DMS114 treated with DMSO at 0.1 percent for 48 hours (cell line): ENCODE measurements around the gene LRRC40.

Experiments used
- DNase-seq: peaks from one replicate; lab custom pipeline; 2025; ENCODE audit not compliant: unreplicated experiment; lab: John Stamatoyannopoulos, UW

Gene LRRC40

DNA sequence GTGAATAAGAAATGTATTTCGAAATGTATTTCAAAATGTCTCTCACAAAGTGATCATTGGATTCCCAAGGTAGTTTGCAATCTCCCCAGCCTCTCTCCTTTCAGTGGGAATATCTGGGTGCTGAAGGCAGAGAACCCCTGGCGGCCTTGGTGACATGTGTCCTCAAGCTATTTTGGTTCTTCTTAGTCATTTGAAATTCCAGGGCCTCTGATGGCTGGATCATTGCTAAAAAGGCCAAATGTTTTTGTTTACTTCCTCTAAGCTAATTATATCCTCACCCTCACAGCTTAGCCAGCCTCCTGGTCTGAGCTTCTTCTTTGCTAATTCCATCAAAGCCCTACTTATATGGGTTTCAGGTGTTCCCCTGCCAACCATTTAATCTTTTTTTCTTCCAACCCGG is 71.2 kb downstream of the LRRC40 start:
- DNase-seq, result no peak

DNA sequence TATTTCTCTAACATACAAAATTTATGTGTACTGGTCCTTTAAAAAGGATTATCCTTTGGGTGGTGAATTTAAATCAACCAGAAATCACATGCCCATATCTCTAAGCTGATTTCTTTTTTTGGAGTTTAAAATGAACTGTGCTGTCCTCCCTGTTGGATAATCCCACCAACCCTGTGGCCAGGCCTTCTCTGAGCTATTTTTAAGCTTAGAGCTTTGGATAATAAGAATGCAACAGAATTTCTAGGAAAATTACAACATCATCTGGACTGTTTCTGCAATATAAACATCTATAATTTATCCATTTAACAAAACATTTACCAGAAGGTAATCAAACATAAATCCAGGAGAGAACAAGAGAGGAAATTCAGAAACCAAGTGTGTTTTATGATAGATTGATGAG is 88.3 kb downstream of the LRRC40 start:
- no peak for DNase-seq

DNA sequence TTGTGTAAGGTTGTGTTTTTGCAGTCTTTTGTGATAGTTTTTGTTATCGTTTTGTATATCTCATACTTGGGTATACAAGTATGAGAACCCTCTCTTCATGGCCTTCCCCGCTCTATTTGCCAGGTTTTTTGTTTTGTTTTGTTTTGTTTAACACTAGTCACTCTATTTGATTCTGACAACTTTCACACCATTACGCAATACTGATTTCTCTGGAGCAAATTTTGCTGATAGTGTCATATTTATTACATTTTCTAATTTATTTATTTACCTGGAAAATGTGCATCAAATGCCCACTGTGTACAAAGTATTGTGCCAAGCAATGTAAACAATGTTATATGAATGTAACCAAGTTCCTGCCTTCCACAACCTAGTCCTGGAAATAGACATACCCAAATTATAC is 90.1 kb downstream of the LRRC40 start:
- no peak for DNase-seq

DNA sequence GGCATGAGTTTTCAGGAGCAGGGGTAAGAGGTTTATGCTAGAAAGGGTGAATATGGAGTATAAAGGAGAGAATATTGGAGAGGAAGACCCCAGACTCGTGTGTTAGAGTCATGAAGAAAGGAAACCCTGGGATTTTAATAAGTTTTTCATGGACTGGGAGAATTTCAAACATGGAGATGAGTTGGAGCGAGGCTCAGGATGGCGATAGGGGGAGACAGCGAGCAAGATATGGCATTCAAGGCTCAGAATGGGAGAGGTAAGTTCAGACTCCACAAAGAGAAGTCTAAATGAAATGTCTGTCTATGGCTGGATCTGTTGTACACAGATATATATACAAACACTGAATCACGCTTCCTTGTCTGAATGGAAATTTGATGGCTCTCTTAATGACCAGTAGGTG is 92.5 kb downstream of the LRRC40 start:
- DNase-seq, result no peak

DNA sequence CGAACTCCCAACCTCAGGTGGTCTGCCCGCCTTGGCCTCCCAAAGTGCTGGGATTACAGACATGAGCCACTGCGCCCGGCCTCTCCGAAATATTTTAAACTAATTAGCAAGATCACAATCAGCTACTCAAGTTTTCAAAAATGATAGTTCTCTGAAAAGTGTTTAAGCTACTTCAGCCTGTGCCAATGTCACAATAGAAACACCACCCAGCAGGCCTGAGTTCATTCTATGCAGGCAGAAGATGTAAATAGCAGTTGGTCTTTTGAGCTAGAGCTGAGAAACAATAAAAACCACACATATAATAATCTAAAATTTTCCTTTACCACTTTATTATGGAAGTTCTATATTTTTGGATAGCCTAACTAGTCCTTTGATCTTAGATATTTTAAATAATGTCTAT is 96.1 kb downstream of the LRRC40 start:
- no peak for DNase-seq

DNA sequence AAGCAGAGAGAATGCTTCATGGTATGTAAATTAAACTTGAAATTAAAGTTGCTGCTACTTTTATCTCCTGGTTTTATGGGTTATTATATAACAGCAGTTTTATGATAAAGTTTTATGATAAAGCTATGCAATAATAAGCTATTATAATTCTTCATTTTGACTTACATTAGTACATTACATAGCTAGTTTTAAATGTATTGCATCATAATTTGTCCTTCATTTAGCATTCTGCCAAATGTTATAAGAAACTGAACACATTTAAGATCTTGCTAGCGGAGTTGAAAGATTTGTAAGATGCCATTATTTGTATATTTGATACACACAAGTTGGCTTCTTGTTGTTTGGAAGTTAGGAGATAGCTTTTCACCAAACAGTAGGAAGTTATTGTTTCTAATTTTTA is 101.6 kb downstream of the LRRC40 start:
- no peak for DNase-seq

DNA sequence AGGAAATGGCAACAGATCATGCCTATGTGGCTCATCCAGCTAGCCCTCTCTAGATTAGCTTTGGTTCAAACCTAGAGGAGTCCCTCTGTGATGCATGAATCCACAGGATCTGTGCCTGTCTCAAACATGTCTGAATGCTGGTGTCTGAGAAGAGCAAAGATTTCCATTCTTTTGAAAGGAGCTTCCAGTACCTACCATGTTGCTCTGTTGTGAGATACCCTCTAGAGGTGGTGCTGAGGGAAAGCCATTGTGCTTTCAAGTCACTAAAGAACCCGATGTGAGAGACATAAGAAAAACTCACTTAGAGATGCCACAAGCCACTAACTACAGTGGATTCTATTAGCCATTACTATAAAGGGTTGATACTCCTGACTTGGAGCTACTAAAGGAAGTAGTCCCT is 103.6 kb downstream of the LRRC40 start:
- DNase-seq, result no peak

DNA sequence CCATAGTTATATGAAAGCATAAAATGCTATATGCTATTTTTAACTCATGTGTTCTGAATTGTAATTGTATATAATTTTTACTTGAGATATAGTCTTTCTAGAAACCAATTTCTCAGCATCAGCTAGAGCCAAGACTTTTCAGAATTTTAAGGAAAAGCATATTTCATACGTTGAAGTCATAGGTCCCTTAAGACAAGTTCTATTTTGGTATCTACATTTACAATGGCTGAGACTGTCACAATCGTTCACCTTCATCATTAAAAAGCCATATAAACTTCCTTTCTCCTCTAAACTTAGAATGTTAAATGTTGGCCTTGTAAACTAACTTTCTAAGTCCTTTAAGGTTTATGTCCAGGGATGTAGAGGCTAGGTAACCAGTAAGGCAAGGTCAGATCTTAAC is 104.1 kb downstream of the LRRC40 start:
- DNase-seq, result no peak
